Endodermal cell (in vitro differentiated cells): ENCODE results near the gene NAP1L1. TPM values are rescaled to one million over a fixed set of nuclear protein-coding genes. Genes with fewer than 3 reads are reported as not detected.

Experiments
- DNase-seq: peaks from one replicate; pipeline ENCODE4 v3.0.0-alpha.2; 2017
- H3K27ac ChIP-seq: 2 replicates; pipeline ENCODE4 v1.5.1; 2013; ENCODE audit warnings: mild to moderate bottlenecking, low read depth, low read length, moderate library complexity
- H3K27me3 ChIP-seq: 2 replicates; pipeline ENCODE4 v1.6.1; 2013; ENCODE audit warnings: mild to moderate bottlenecking, low read length, moderate library complexity; ENCODE audit not compliant: insufficient read depth, control insufficient read depth, poor library complexity, severe bottlenecking
- H3K36me3 ChIP-seq: 2 replicates; pipeline ENCODE4 v1.7.0; 2013; ENCODE audit warnings: mild to moderate bottlenecking, low read length, moderate library complexity; ENCODE audit not compliant: control insufficient read depth, insufficient read depth
- H3K4me1 ChIP-seq: one replicate; pipeline ENCODE4 v1.7.0; 2013; ENCODE audit warnings: low read length; ENCODE audit not compliant: control insufficient read depth, insufficient read depth
- H3K4me3 ChIP-seq: 2 replicates; pipeline ENCODE4 v1.5.1; 2013; ENCODE audit warnings: mild to moderate bottlenecking, low read length, moderate library complexity
- H3K9ac ChIP-seq: 2 replicates; pipeline ENCODE4 v1.6.1; 2013; ENCODE audit warnings: mild to moderate bottlenecking, low read length, moderate library complexity; ENCODE audit not compliant: poor library complexity, severe bottlenecking; ENCODE audit errors: extremely low read depth
- H3K9me3 ChIP-seq: 2 replicates; pipeline ENCODE4 v1.6.1; 2013; ENCODE audit warnings: mild to moderate bottlenecking, low read length, moderate library complexity; ENCODE audit not compliant: control insufficient read depth
- H3K27ac Mint-ChIP-seq: 2 replicates; pipeline ENCODE4 v1.8.0; 2020; ENCODE audit warnings: mixed read lengths
- H3K27me3 Mint-ChIP-seq: 2 replicates; pipeline ENCODE4 v1.8.0; 2021; ENCODE audit warnings: mild to moderate bottlenecking, mixed read lengths; ENCODE audit not compliant: insufficient read depth
- H3K36me3 Mint-ChIP-seq: 2 replicates; pipeline ENCODE4 v1.8.0; 2020; ENCODE audit warnings: low read depth, mixed read lengths
- H3K4me1 Mint-ChIP-seq: 2 replicates; pipeline ENCODE4 v1.8.0; 2020; ENCODE audit warnings: mixed read lengths
- H3K4me3 Mint-ChIP-seq: 2 replicates; pipeline ENCODE4 v1.8.0; 2020; ENCODE audit warnings: mild to moderate bottlenecking, moderate library complexity, mixed read lengths
- H3K9me3 Mint-ChIP-seq: 2 replicates; pipeline ENCODE4 v1.8.0; 2020; ENCODE audit warnings: mild to moderate bottlenecking, mixed read lengths
- whole genome bisulfite sequencing, 2 experiments: methylation state at CpG; one replicate each; pipeline versions ENCODE4 v1.1.5 to v1.1.7; 2013; ENCODE audit warnings: missing lambda C conversion rate in 2 of 2, mixed read lengths in 1 of 2; ENCODE audit not compliant: insufficient coverage in 1 of 2, insufficient read length in 1 of 2; 5-methylcytosine and 5-hydroxymethylcytosine counted together
- total RNA-seq, 2 donors: library from RNA; stranded (reverse); fragmentation: NEBNext Ultra II Directional in 1 of 2; extraction: Animal tissue kit (Norgen Biotek cat#: 25700) in 1 of 2; gene quantifications; 2 replicates in 1 of 2; 3 replicates in 1 of 2; pipeline ENCODE4 v1.2.1, GENCODE V29; 2021
- TF ChIP-seq, protein P1 (sequence below): fragments of 200-600 bp; sonication (generic); conservative IDR thresholded peaks from 2 replicates; pipeline ENCODE4 v1.5.0; 2021; ENCODE audit warnings: antibody characterized with exemption, mild to moderate bottlenecking

Gene NAP1L1
- total RNA-seq, 2 donors from 2014 or later = 711 to 829 TPM

DNA sequence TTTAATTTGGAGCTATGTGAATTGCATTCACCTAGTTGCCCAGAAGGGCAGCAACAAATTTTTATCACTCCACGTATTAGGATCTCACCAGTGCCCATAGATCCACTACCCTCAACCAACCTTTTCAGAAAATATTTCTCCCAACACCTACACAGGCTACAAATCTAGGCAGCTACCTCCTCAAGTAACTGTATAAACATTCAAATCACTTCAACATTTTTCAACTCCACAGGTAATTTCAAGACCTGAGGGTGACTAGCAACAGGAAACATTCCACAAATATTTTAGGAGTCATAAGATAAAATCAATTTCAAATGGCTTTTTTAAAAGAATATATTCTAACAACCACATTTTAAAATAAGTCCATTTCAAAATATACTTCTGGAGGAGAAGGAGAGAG is 65.8 kb downstream of the NAP1L1 start:
- no peak for DNase-seq
- H3K9me3 ChIP-seq = no peaks in the 10 kb centered on the region
- no peaks in the 10 kb centered on the region for H3K36me3 ChIP-seq
- H3K4me1 ChIP-seq = peaks cover 12% of the 10 kb centered on the region
- Mint-ChIP-seq H3K9me3 (no peaks in the 10 kb centered on the region), H3K36me3 (no peaks in the 10 kb centered on the region), H3K4me3 (no peak overlapping the region), H3K27ac (peak overlapping the region; percentile 6), H3K4me1 (peaks cover 42% of the 10 kb centered on the region), H3K27me3 (peaks cover 4% of the 10 kb centered on the region)
- no peak overlapping the region for H3K9ac ChIP-seq
- peak overlapping the region; percentile 14 for H3K4me3 ChIP-seq
- WGBS, 2 experiments = 56 to 78% methylated on average over 1 of the region's 1 CpG
- TF ChIP-seq, protein P1, sequence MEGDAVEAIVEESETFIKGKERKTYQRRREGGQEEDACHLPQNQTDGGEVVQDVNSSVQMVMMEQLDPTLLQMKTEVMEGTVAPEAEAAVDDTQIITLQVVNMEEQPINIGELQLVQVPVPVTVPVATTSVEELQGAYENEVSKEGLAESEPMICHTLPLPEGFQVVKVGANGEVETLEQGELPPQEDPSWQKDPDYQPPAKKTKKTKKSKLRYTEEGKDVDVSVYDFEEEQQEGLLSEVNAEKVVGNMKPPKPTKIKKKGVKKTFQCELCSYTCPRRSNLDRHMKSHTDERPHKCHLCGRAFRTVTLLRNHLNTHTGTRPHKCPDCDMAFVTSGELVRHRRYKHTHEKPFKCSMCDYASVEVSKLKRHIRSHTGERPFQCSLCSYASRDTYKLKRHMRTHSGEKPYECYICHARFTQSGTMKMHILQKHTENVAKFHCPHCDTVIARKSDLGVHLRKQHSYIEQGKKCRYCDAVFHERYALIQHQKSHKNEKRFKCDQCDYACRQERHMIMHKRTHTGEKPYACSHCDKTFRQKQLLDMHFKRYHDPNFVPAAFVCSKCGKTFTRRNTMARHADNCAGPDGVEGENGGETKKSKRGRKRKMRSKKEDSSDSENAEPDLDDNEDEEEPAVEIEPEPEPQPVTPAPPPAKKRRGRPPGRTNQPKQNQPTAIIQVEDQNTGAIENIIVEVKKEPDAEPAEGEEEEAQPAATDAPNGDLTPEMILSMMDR = no peak
- peaks cover 5% of the 10 kb centered on the region for H3K27me3 ChIP-seq
- H3K27ac ChIP-seq = no peak overlapping the region

DNA sequence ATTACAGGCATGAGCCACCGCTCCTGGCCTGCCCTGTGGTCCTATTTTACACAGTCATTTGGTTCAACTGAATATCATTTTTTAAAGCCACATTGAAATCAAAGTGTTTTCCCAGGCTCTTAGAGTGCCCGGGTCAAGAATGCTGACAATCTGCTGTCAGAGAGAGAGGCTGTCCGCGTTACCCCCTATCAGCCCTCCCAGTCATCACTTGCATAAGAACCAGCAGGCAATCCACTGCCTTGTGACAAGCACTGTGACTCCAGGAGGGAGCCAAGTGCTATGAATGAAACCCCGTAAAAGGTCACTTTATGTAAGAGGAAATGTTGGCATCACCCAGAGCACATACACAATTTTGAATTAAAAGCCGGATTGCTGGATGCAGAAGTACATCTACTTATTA is 66.4 kb downstream of the NAP1L1 start:
- TF ChIP-seq, protein P1 = no peak
- no peaks in the 10 kb centered on the region for H3K9me3 ChIP-seq
- 22 to 23% methylated on average over 2 to 6 of the region's 6 CpGs for whole genome bisulfite sequencing, 2 experiments
- H3K9me3 Mint-ChIP-seq = no peaks in the 10 kb centered on the region
- H3K27me3 ChIP-seq = peaks cover 5% of the 10 kb centered on the region
- no peaks in the 10 kb centered on the region for H3K36me3 ChIP-seq
- H3K27me3 Mint-ChIP-seq = peaks cover 4% of the 10 kb centered on the region
- no peaks in the 10 kb centered on the region for H3K36me3 Mint-ChIP-seq
- no peak overlapping the region for H3K27ac ChIP-seq
- peak overlapping the region; percentile 14 for H3K4me3 ChIP-seq
- H3K4me1 Mint-ChIP-seq = peaks cover 42% of the 10 kb centered on the region
- peak overlapping the region; percentile 6 for H3K27ac Mint-ChIP-seq
- no peak overlapping the region for H3K4me3 Mint-ChIP-seq
- DNase-seq = peak; percentile 93
- H3K4me1 ChIP-seq = peaks cover 12% of the 10 kb centered on the region
- H3K9ac ChIP-seq = no peak overlapping the region

DNA sequence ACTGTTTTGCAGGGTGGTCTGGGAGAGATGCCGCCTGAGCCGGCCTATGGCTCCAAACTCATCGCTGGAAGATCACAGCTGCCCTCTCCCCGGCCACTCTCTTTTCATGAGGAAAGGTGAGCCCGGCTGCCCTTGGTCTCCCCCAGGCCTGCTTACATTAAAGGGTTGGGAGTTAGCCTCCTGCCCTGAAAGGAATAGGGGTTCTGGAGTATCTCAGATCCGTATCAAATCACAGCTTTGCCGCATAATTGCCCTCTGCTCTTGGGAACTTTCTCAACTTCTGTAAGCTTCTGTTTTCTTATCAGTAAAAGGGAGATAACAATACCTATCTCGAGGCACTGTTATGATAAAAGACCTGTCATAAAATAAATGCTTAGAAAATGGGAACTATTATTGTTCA is 70.5 kb downstream of the NAP1L1 start:
- peak; percentile 63 for DNase-seq
- H3K9me3 ChIP-seq = no peaks in the 10 kb centered on the region
- WGBS, 2 experiments = 84 to 89% methylated on average over 2 to 7 of the region's 8 CpGs
- peaks cover 5% of the 10 kb centered on the region for H3K27me3 ChIP-seq
- H3K4me1 ChIP-seq = peaks cover 16% of the 10 kb centered on the region
- no peaks in the 10 kb centered on the region for H3K36me3 ChIP-seq
- Mint-ChIP-seq H3K36me3 (no peaks in the 10 kb centered on the region), H3K4me3 (no peak overlapping the region), H3K27ac (no peak overlapping the region), H3K4me1 (peaks cover 47% of the 10 kb centered on the region), H3K9me3 (no peaks in the 10 kb centered on the region), H3K27me3 (peaks cover 6% of the 10 kb centered on the region)
- no peak overlapping the region for H3K9ac ChIP-seq
- TF ChIP-seq, protein P1 = no peak
- H3K27ac ChIP-seq = no peak overlapping the region
- H3K4me3 ChIP-seq = no peak overlapping the region
